Measurements from ENCODE around the gene STRN3. TPM values are rescaled to one million over a fixed set of nuclear protein-coding genes. Genes with fewer than 3 reads are reported as not detected.

Gene STRN3
- total and polyA plus RNA-seq, 2 of the 8 experiments (the other 6 are each of a cell fraction or from before 2014, with no cell fraction given), result 8.7 to 38.1 TPM

- Histone ChIP-seq H2BK15ac (ENCODE audit: low read length) (no peak overlapping the region), H3K23me2 (ENCODE audit: low read depth, low read length) (peaks cover 1% of the 10 kb centered on the region; the same call in 1 of the 2 replicates), H2BK5ac (ENCODE audit: low read depth, low read length) (no peak overlapping the region), H3K18ac (ENCODE audit: extremely low read depth, low read length) (no peak overlapping the region), H3K4me3 (ENCODE audit: extremely low read depth in 1 of 4, insufficient read depth in 2 of 4, low read depth in 3 of 4, low read length in 4 of 4) (no peak overlapping the region), H2BK12ac (ENCODE audit: low read depth, low read length) (no peak overlapping the region), H4K20me1 (replicated peaks in 1 of 2; ENCODE audit: control insufficient read depth in 1 of 2, insufficient read depth in 2 of 2, low read length in 2 of 2) (no peaks in the 10 kb centered on the region), H3K4me2 (ENCODE audit: insufficient read depth in 1 of 2, low read depth in 2 of 2, low read length in 2 of 2) (no peak overlapping the region), H3K27ac (ENCODE audit: low read depth, low read length) (no peak overlapping the region), H2AFZ (ENCODE audit: low read length) (no peak overlapping the region), H3K9me3 (ENCODE audit: insufficient read depth in 2 of 2, low read depth in 1 of 2, low read length in 1 of 2) (no peaks in the 10 kb centered on the region), H3K79me2 (ENCODE audit: control insufficient read depth in 1 of 2, insufficient read depth in 2 of 2, low read length in 2 of 2) (no peaks in the 10 kb centered on the region), H2BK20ac (ENCODE audit: low read length) (no peak overlapping the region), H4K8ac (ENCODE audit: extremely low read depth, insufficient read depth, low read length) (no peak overlapping the region), H2BK120ac (replicated peaks; ENCODE audit: low read depth, low read length) (no peak overlapping the region), H3K14ac (ENCODE audit: insufficient read length) (no peak overlapping the region), H3K4me1 (replicated peaks in 1 of 4; ENCODE audit: control insufficient read depth in 3 of 4, insufficient read depth in 4 of 4, low read length in 3 of 4) (peaks cover 0 to 12% (median 8%) of the 10 kb centered on the region in 4 experiments; a peak in 5 of 7 replicates), H3K56ac (replicated peaks; ENCODE audit: insufficient read length, low read depth, low read length) (no peak overlapping the region), H3K27me3 (replicated peaks in 1 of 4; ENCODE audit: control insufficient read depth in 3 of 4, extremely low read depth in 1 of 4, insufficient read depth in 3 of 4, low read length in 3 of 4) (peaks cover 2 to 9% (median 6%) of the 10 kb centered on the region in 4 experiments), H2AK5ac (ENCODE audit: low read depth, low read length) (no peak overlapping the region), H3K9ac (replicated peaks in 1 of 4; ENCODE audit: extremely low read depth in 1 of 4, low read depth in 3 of 4, low read length in 3 of 4) (no peak overlapping the region), H3K79me1 (ENCODE audit: low read depth, low read length) (no peaks in the 10 kb centered on the region), H3K23ac (ENCODE audit: insufficient read length) (no peak overlapping the region), H4K91ac (replicated peaks; ENCODE audit: insufficient read length, low read length) (no peak overlapping the region), H3K4ac (replicated peaks; ENCODE audit: insufficient read length, low read depth, low read length) (no peak overlapping the region), H4K5ac (ENCODE audit: insufficient read length, low read depth, low read length) (no peak overlapping the region), H3K36me3 (ENCODE audit: control insufficient read depth in 2 of 4, insufficient read depth in 4 of 4, low read length in 3 of 4) (no peaks in the 10 kb centered on the region)
- DNase-seq (ENCODE audit: low read depth in 1 of 2, low spot score in 2 of 2), result no peak
- no peak for FAIRE-seq
- ChIA-PET CTCF (ENCODE audit: partially characterized antibody) (interaction anchor here (0.8 kb wide), 1 partner anchor 11 kb away, joined by 3 read pairs; no protein-coding TSS in a partner anchor), POLR2A (ENCODE audit: partially characterized antibody) (interaction anchor here (0.7 kb wide), 1 partner anchor 260 kb away, joined by 3 read pairs; no protein-coding TSS in a partner anchor)
- whole genome bisulfite sequencing, 2 experiments (ENCODE audit: extremely low coverage in 1 of 2, insufficient coverage in 1 of 2, insufficient read length in 1 of 2, insufficient replicate concordance in 2 of 2, low coverage in 1 of 2, low lambda C conversion rate in 2 of 2, missing lambda C conversion rate in 1 of 2), result 87% methylated on average over 5 of the region's 5 CpGs; no CpG with 5 or more reads in 1 of the 2 experiments
- TF ChIP-seq GABPA (IDR thresholded peaks at IDR 0.05; ENCODE audit: borderline replicate concordance, insufficient read depth, low read length) (no peak), PHF8 (conservative IDR thresholded peaks at IDR 0.05; ENCODE audit: low read depth, low read length) (no peak), ATF2 (IDR thresholded peaks at IDR 0.05; ENCODE audit: low read length) (no peak), MAFK (IDR thresholded peaks at IDR 0.05; ENCODE audit: low read depth, low read length) (no peak), CTCF (IDR thresholded peaks at IDR 0.05; ENCODE audit: control extremely low read depth in 1 of 3, insufficient read depth in 1 of 3, low read depth in 1 of 3, low read length in 3 of 3) (no peak), SIX5 (IDR thresholded peaks at IDR 0.05; ENCODE audit: low read depth, low read length) (no peak), TAF1 (IDR thresholded peaks at IDR 0.05; ENCODE audit: low read depth, low read length) (no peak), SP1 (IDR thresholded peaks at IDR 0.05; ENCODE audit: low read depth, low read length) (no peak)
Observed at GRCh38 chr14:30868736-30869135, 157.4 kb downstream of the STRN3 start.

All from H1 (cell line).